Measurements from ENCODE around the gene GNG2. TPM values are rescaled to one million over a fixed set of nuclear protein-coding genes. Genes with fewer than 3 reads are reported as not detected.

The GNG2 gene
- total RNA-seq, 1 experiment from 2014 or later = 8.6 TPM

GRCh38 chr14:52000696-52001095 is 140.3 kb downstream of the GNG2 start:
- CTCF ChIA-PET = no interaction called here

GRCh38 chr14:52002542-52002941 is 142.1 kb downstream of the GNG2 start:
- intact Hi-C loops (cut with micrococcal nuclease; ENCODE audit: unreplicated experiment) = no loop called here
- peaks cover 5% of the 10 kb centered on the region for H3K4me1 Mint-ChIP-seq (ENCODE audit: low read depth, unreplicated experiment)
- no peak overlapping the region for H3K27ac Mint-ChIP-seq (ENCODE audit: unreplicated experiment)
- peaks cover 66% of the 10 kb centered on the region for H3K36me3 Mint-ChIP-seq (ENCODE audit: insufficient read depth, unreplicated experiment)
- no peak for DNase-seq
- Histone ChIP-seq H3K4me3 (ENCODE audit: low read depth, low read length) (no peak overlapping the region), H3K4me1 (peaks cover 11% of the 10 kb centered on the region), H3K27me3 (replicated peaks; ENCODE audit: control insufficient read depth, insufficient read depth, low read length) (no peaks in the 10 kb centered on the region), H3K36me3 (ENCODE audit: control insufficient read depth, insufficient read depth, low read length) (peaks cover 3% of the 10 kb centered on the region; the same call in 1 of the 2 replicates), H3K9me3 (no peaks in the 10 kb centered on the region)
- ChIA-PET POLR2A (no interaction called here), CTCF (no interaction called here)
- no peaks in the 10 kb centered on the region for H3K9me3 Mint-ChIP-seq (ENCODE audit: unreplicated experiment)
- H3K4me3 Mint-ChIP-seq (ENCODE audit: unreplicated experiment) = no peak overlapping the region
- TF ChIP-seq CTCF (IDR thresholded peaks at IDR 0.05; ENCODE audit: insufficient read depth in 1 of 2, low read depth in 1 of 2, low read length in 1 of 2, severe bottlenecking in 1 of 2, unreplicated experiment in 1 of 2) = no peak
- H3K27me3 Mint-ChIP-seq (ENCODE audit: insufficient read depth, unreplicated experiment) = no peaks in the 10 kb centered on the region
- no TSS peak for BruUV-seq (replicated peaks)

More at GRCh38 chr14:52000696-52001095, 140.3 kb downstream of the GNG2 start:
- H3K27me3 ChIP-seq (replicated peaks; ENCODE audit: control insufficient read depth, insufficient read depth, low read length) = no peaks in the 10 kb centered on the region
- Mint-ChIP-seq H3K27me3 (ENCODE audit: insufficient read depth, unreplicated experiment) (no peaks in the 10 kb centered on the region), H3K36me3 (ENCODE audit: insufficient read depth, unreplicated experiment) (peaks cover 65% of the 10 kb centered on the region), H3K9me3 (ENCODE audit: unreplicated experiment) (no peaks in the 10 kb centered on the region), H3K4me3 (ENCODE audit: unreplicated experiment) (no peak overlapping the region), H3K27ac (ENCODE audit: unreplicated experiment) (no peak overlapping the region), H3K4me1 (ENCODE audit: low read depth, unreplicated experiment) (no peaks in the 10 kb centered on the region)
- no peak for TF ChIP-seq CTCF (IDR thresholded peaks at IDR 0.05; ENCODE audit: insufficient read depth in 1 of 2, low read depth in 1 of 2, low read length in 1 of 2, severe bottlenecking in 1 of 2, unreplicated experiment in 1 of 2)
- DNase-seq = no peak
- no peaks in the 10 kb centered on the region for H3K9me3 ChIP-seq
- POLR2A ChIA-PET = no interaction called here
- BruUV-seq (replicated peaks) = no TSS peak
- H3K4me3 ChIP-seq (ENCODE audit: low read depth, low read length) = no peak overlapping the region
- H3K36me3 ChIP-seq (ENCODE audit: control insufficient read depth, insufficient read depth, low read length) = no peaks in the 10 kb centered on the region
- intact Hi-C loops (cut with micrococcal nuclease; ENCODE audit: unreplicated experiment) = no loop called here
- H3K4me1 ChIP-seq = no peaks in the 10 kb centered on the region

- peaks cover 12% of the 10 kb centered on the region for H3K4me1 Mint-ChIP-seq (ENCODE audit: low read depth, unreplicated experiment)
- Histone ChIP-seq H3K9me3 (no peaks in the 10 kb centered on the region), H3K36me3 (ENCODE audit: control insufficient read depth, insufficient read depth, low read length) (peaks cover 7% of the 10 kb centered on the region), H3K4me3 (ENCODE audit: low read depth, low read length) (no peak overlapping the region), H3K27me3 (replicated peaks; ENCODE audit: control insufficient read depth, insufficient read depth, low read length) (no peaks in the 10 kb centered on the region), H3K4me1 (peaks cover 15% of the 10 kb centered on the region)
- TF ChIP-seq CTCF (IDR thresholded peaks at IDR 0.05; ENCODE audit: insufficient read depth in 1 of 2, low read depth in 1 of 2, low read length in 1 of 2, severe bottlenecking in 1 of 2, unreplicated experiment in 1 of 2) = no peak
- ChIA-PET CTCF (no interaction called here), POLR2A (no interaction called here)
- H3K36me3 Mint-ChIP-seq (ENCODE audit: insufficient read depth, unreplicated experiment) = peaks cover 69% of the 10 kb centered on the region
- H3K27me3 Mint-ChIP-seq (ENCODE audit: insufficient read depth, unreplicated experiment) = no peaks in the 10 kb centered on the region
- no TSS peak for BruUV-seq (replicated peaks)
- DNase-seq = no peak
- H3K9me3 Mint-ChIP-seq (ENCODE audit: unreplicated experiment) = no peaks in the 10 kb centered on the region
- no peak overlapping the region for H3K4me3 Mint-ChIP-seq (ENCODE audit: unreplicated experiment)
- H3K27ac Mint-ChIP-seq (ENCODE audit: unreplicated experiment) = no peak overlapping the region
- intact Hi-C loops (cut with micrococcal nuclease; ENCODE audit: unreplicated experiment) = no loop called here
Observed at GRCh38 chr14:52003324-52003723, 142.9 kb downstream of the GNG2 start.

Measured in Caco-2 (cell line).